GM21529 (cell line): ENCODE results near the gene STARD7.
"Not testable (repeated sequence)": the region's sequence is repeated elsewhere in the genome, so short reads cannot be mapped to it uniquely, and the experiment has no call there.

ENCODE experiments used
- ATAC-seq: cut with Tn5 transposase; IDR thresholded peaks from one replicate; pipeline ENCODE4 v1.9.1; 2021; ENCODE audit not compliant: unreplicated experiment

The STARD7 gene

GRCh38 chr2:96208143-96209010 is at the start of gene STARD7:
TSS of gene STARD7 (minus strand) at chr2:96208827. CDS start at chr2:96208434, 393 bp downstream.
- peak; percentile 89 for ATAC-seq

- not testable (repeated sequence) for ATAC-seq
Observed at GRCh38 chr2:96257744-96258143, 49.1 kb upstream of the STARD7 start.

- no peak for ATAC-seq
Observed at GRCh38 chr2:96256611-96257113, 48.0 kb upstream of the STARD7 start.

GRCh38 chr2:96254571-96254970 is 45.9 kb upstream of the STARD7 start:
- no peak for ATAC-seq

- no peak for ATAC-seq
Observed at GRCh38 chr2:96253006-96253405, 44.4 kb upstream of the STARD7 start.

- ATAC-seq = no peak
Observed at GRCh38 chr2:96252526-96252925, 43.9 kb upstream of the STARD7 start.

GRCh38 chr2:96251721-96252292 is 43.2 kb upstream of the STARD7 start:
- ATAC-seq = no peak

GRCh38 chr2:96250188-96250587 is 41.6 kb upstream of the STARD7 start:
- ATAC-seq = no peak

GRCh38 chr2:96249654-96250053 is 41.0 kb upstream of the STARD7 start:
- no peak for ATAC-seq

GRCh38 chr2:96248624-96249023 is 40.0 kb upstream of the STARD7 start:
- ATAC-seq = no peak

GRCh38 chr2:96247896-96248295 is 39.3 kb upstream of the STARD7 start:
- no peak for ATAC-seq

GRCh38 chr2:96247009-96247408 is 38.4 kb upstream of the STARD7 start:
- ATAC-seq = no peak

- ATAC-seq = no peak
Observed at GRCh38 chr2:96245609-96246390, 37.2 kb upstream of the STARD7 start.

- no peak for ATAC-seq
Observed at GRCh38 chr2:96243843-96244242, 35.2 kb upstream of the STARD7 start.

GRCh38 chr2:96241900-96242611 is 33.4 kb upstream of the STARD7 start:
- ATAC-seq = peak; percentile 90

- ATAC-seq = no peak
Observed at GRCh38 chr2:96241227-96241626, 32.6 kb upstream of the STARD7 start.

- no peak for ATAC-seq
Observed at GRCh38 chr2:96240341-96241038, 31.9 kb upstream of the STARD7 start.

- no peak for ATAC-seq
Observed at GRCh38 chr2:96239745-96240264, 31.2 kb upstream of the STARD7 start.

GRCh38 chr2:96239091-96239490 is 30.5 kb upstream of the STARD7 start:
- ATAC-seq = no peak

GRCh38 chr2:96238266-96238665 is 29.6 kb upstream of the STARD7 start:
- no peak for ATAC-seq
